Right cardiac atrium (tissue), 5 donors: Measurements from ENCODE around the gene PRR12. TPM values are rescaled to one million over a fixed set of nuclear protein-coding genes. Genes with fewer than 3 reads are reported as not detected.
"Not testable (repeated sequence)": the region's sequence is repeated elsewhere in the genome, so short reads cannot be mapped to it uniquely, and the experiment has no call there.

Source experiments
- ATAC-seq, 2 donors: fragments of 200-7000 bp; cut with Tn5 transposase; one replicate each; pipeline versions ENCODE4 v1.8.0 to v1.9.1; 2020; ENCODE audit warnings: moderate library complexity in 2 of 2, mild to moderate bottlenecking in 1 of 2
- DNase-seq, 3 donors: peaks; one replicate each; pipeline ENCODE4 v3.0.0-alpha.2; 2020
- H3K27ac ChIP-seq: one replicate; pipeline ENCODE4 v1.5.1; 2013; ENCODE audit warnings: mild to moderate bottlenecking, low read length, control low read depth, moderate library complexity
- H3K27me3 ChIP-seq: one replicate; pipeline ENCODE4 v1.6.1; 2013; ENCODE audit not compliant: control insufficient read depth, insufficient read depth
- H3K4me1 ChIP-seq: one replicate; pipeline ENCODE4 v1.6.1; 2013; ENCODE audit warnings: low read length; ENCODE audit not compliant: control insufficient read depth, insufficient read depth
- H3K4me3 ChIP-seq: one replicate; pipeline ENCODE4 v1.5.1; 2013; ENCODE audit warnings: low read length, control low read depth
- H3K9me3 ChIP-seq: one replicate; pipeline ENCODE4 v1.6.1; 2013; ENCODE audit warnings: low read length; ENCODE audit not compliant: control insufficient read depth
- WGBS: extraction: QIAGEN DNeasy Blood & Tissue Kit; methylation state at CpG from one replicate; pipeline ENCODE4 v1.1.7; 2013; 5-methylcytosine and 5-hydroxymethylcytosine counted together
- intact Hi-C, 4 donors: fragments of 100-400 bp; cut with DNase I; formaldehyde crosslinking; loops; one replicate each; pipeline versions ENCODE4 v1.11.0 to v1.14.0; 2022 to 2023
- polyA plus RNA-seq: library from polyadenylated mRNA; stranded (reverse); fragments of 200-250 nt; gene quantifications from one replicate; pipeline ENCODE4 v1.2.3, GENCODE V29; 2013
- total RNA-seq, 4 donors: library from RNA; stranded (reverse); fragmentation: NEBNext Ultra II Directional; extraction: Animal tissue kit (Norgen Biotek cat#: 25700); gene quantifications; one replicate each; pipeline ENCODE4 v1.2.1, GENCODE V29; 2021
- donor health status: healthy with polysubstance abuse.
- donor health status: DM: no; HTN: yes; CAD: no.
- donor health status: DM: no; HTN: no; CAD: no.
- donor health status: DM: no; HTN: yes; CAD: no; lungs with severe emphysema.
- donor health status: DM: yes; HTN: yes; CAD: no.

The PRR12 gene
- total and polyA plus RNA-seq, 5 donors, result 9.8 to 19.9 (median 16.6) TPM

GRCh38 chr19:49616945-49617344, 26.0 kb downstream of the PRR12 start:
- ATAC-seq, result no peak
- 94% methylated on average over 7 of the region's 7 CpGs for WGBS
- no peak for DNase-seq
- H3K4me1 ChIP-seq, result peaks cover 2% of the 10 kb centered on the region
- H3K4me3 ChIP-seq, result no peak overlapping the region
- no peaks in the 10 kb centered on the region for H3K27me3 ChIP-seq
- no peaks in the 10 kb centered on the region for H3K9me3 ChIP-seq
- intact Hi-C loops, result no loop called here
- H3K27ac ChIP-seq, result no peak overlapping the region

- H3K27me3 ChIP-seq, H3K4me1 ChIP-seq, ATAC-seq, H3K27ac ChIP-seq, intact Hi-C loops, H3K9me3 ChIP-seq, H3K4me3 ChIP-seq: not testable (repeated sequence)
- WGBS, result 91% methylated on average over 13 of the region's 13 CpGs
- peak in 1 of 3 donors; percentile 6 for DNase-seq
Observed at GRCh38 chr19:49617860-49618259, 26.9 kb downstream of the PRR12 start.

- Histone ChIP-seq H3K9me3 (no peaks in the 10 kb centered on the region), H3K4me3 (no peak overlapping the region), H3K4me1 (no peaks in the 10 kb centered on the region), H3K27ac (no peak overlapping the region), H3K27me3 (no peaks in the 10 kb centered on the region)
- 86% methylated on average over 27 of the region's 27 CpGs for WGBS
- ATAC-seq (peak; percentile 18 to 34), DNase-seq (peak in 1 of 3 donors; percentile 29)
- intact Hi-C loops, result no loop called here
Observed at GRCh38 chr19:49624967-49625910, 34.3 kb downstream of the PRR12 start.

GRCh38 chr19:49626226-49626625, 35.2 kb downstream of the PRR12 start:
- H3K4me1 ChIP-seq, result peaks cover 7% of the 10 kb centered on the region
- WGBS, result 86% methylated on average over 11 of the region's 11 CpGs
- peak in 1 of 3 donors; percentile 4 for DNase-seq

GRCh38 chr19:49629659-49630058, 38.7 kb downstream of the PRR12 start:
- ATAC-seq (no peak), DNase-seq (peak in 2 of 3 donors; percentile 25 to 52)
- intact Hi-C loops, result loop anchor here in 1 of 4 donors (10.0 kb wide), 1 partner anchor 45 kb away; the partner anchor contains the start of genes NOSIP and PRRG2
- H3K4me1 ChIP-seq, result peaks cover 7% of the 10 kb centered on the region
- H3K27ac ChIP-seq, result no peak overlapping the region
- H3K27me3 ChIP-seq, result no peaks in the 10 kb centered on the region
- no peaks in the 10 kb centered on the region for H3K9me3 ChIP-seq
- H3K4me3 ChIP-seq, result no peak overlapping the region
- WGBS, result 86% methylated on average over 9 of the region's 9 CpGs

More at GRCh38 chr19:49626226-49626625, 35.2 kb downstream of the PRR12 start:
- Histone ChIP-seq H3K27me3 (no peaks in the 10 kb centered on the region), H3K9me3 (no peaks in the 10 kb centered on the region), H3K4me3 (no peak overlapping the region), H3K27ac (no peak overlapping the region)
- ATAC-seq, result no peak
- intact Hi-C loops, result no loop called here

GRCh38 chr19:49631014-49631588, 40.1 kb downstream of the PRR12 start:
- Histone ChIP-seq H3K27me3 (no peaks in the 10 kb centered on the region), H3K9me3 (no peaks in the 10 kb centered on the region), H3K4me1 (peaks cover 10% of the 10 kb centered on the region), H3K4me3 (no peak overlapping the region), H3K27ac (peak overlapping the region; percentile 70)
- intact Hi-C loops, result loop anchor here in 1 of 4 donors (10.0 kb wide), 1 partner anchor 46 kb away; the partner anchor contains the start of genes NOSIP and PRRG2
- peak; percentile 33 to 48 for ATAC-seq
- WGBS, result 31% methylated on average over 9 of the region's 9 CpGs
- DNase-seq, result peak in 2 of 3 donors; percentile 38 to 46

- H3K4me1 ChIP-seq, result peaks cover 10% of the 10 kb centered on the region
- no peak for ATAC-seq
Observed at GRCh38 chr19:49631610-49632192, 40.7 kb downstream of the PRR12 start.

GRCh38 chr19:49632576-49632975, 41.6 kb downstream of the PRR12 start:
- peaks cover 13% of the 10 kb centered on the region for H3K4me1 ChIP-seq
- no peak overlapping the region for H3K27ac ChIP-seq
- ATAC-seq (no peak), DNase-seq (peak in 2 of 3 donors; percentile 12 to 46)
- no peaks in the 10 kb centered on the region for H3K9me3 ChIP-seq
- no peak overlapping the region for H3K4me3 ChIP-seq
- intact Hi-C loops, result loop anchor here in 1 of 4 donors (10.0 kb wide), 1 partner anchor 48 kb away; the partner anchor contains the start of genes NOSIP and PRRG2
- 93% methylated on average over 5 of the region's 5 CpGs for WGBS
- no peaks in the 10 kb centered on the region for H3K27me3 ChIP-seq

More at GRCh38 chr19:49631610-49632192, 40.7 kb downstream of the PRR12 start:
- WGBS, result 87% methylated on average over 19 of the region's 19 CpGs
- DNase-seq, result peak in 2 of 3 donors; percentile 39 to 53
- no peak overlapping the region for H3K4me3 ChIP-seq
- intact Hi-C loops, result loop anchor here in 1 of 4 donors (10.0 kb wide), 1 partner anchor 47 kb away; the partner anchor contains the start of genes NOSIP and PRRG2
- H3K9me3 ChIP-seq, result no peaks in the 10 kb centered on the region
- H3K27ac ChIP-seq, result no peak overlapping the region
- H3K27me3 ChIP-seq, result no peaks in the 10 kb centered on the region

GRCh38 chr19:49633273-49633672, 42.3 kb downstream of the PRR12 start:
- H3K9me3 ChIP-seq, result not testable (repeated sequence)
- peaks cover 13% of the 10 kb centered on the region for H3K4me1 ChIP-seq

GRCh38 chr19:49635530-49636232, 44.7 kb downstream of the PRR12 start:
- H3K27ac ChIP-seq, result peak overlapping the region; percentile 34
- H3K4me3 ChIP-seq, result no peak overlapping the region
- ATAC-seq, result no peak
- 38% methylated on average over 24 of the region's 24 CpGs for WGBS
- H3K27me3 ChIP-seq, result no peaks in the 10 kb centered on the region
- H3K9me3 ChIP-seq, result no peaks in the 10 kb centered on the region
- H3K4me1 ChIP-seq, result peaks cover 12% of the 10 kb centered on the region
- intact Hi-C loops, result loop anchor here in 3 of 4 donors (5.0 to 10.0 kb wide), 2 partner anchors 43 to 51 kb away; partner anchors contain the start of genes PRR12 (in 2 of the 3), NOSIP (in 1 of the 3) and PRRG2 (in 1 of the 3)
- peak in 2 of 3 donors; percentile 57 to 64 for DNase-seq

More at GRCh38 chr19:49633273-49633672, 42.3 kb downstream of the PRR12 start:
- H3K27ac ChIP-seq, H3K4me3 ChIP-seq, H3K27me3 ChIP-seq, ATAC-seq: not testable (repeated sequence)
- intact Hi-C loops, result loop anchor here in 1 of 4 donors (10.0 kb wide), 1 partner anchor 48 kb away; the partner anchor contains the start of genes NOSIP and PRRG2
- WGBS, result 63% methylated on average over 9 of the region's 9 CpGs
- peak in 1 of 3 donors; percentile 9 for DNase-seq
